BJ (cell line): ENCODE results near the gene ZNF574. TPM values are rescaled to one million over a fixed set of nuclear protein-coding genes. Genes with fewer than 3 reads are reported as not detected.

Experiments
- CTCF ChIA-PET: fragments of 350-600 bp; formaldehyde crosslinking; extraction: SDS; loops from one replicate; lab custom pipeline; 2021; ENCODE audit warnings: antibody characterized with exemption, inconsistent platforms; lab: Yijun Ruan, JAX
- POLR2A ChIA-PET: fragments of 300-600 bp; sonication (Branson Sonifier 250); formaldehyde crosslinking; extraction: SDS; loops from one replicate; lab custom pipeline; 2021; ENCODE audit warnings: antibody characterized with exemption; lab: Charles Lee
- DNase-seq: peaks from one replicate; pipeline ENCODE4 v3.0.0-alpha.2; 2011; ENCODE audit warnings: low read depth
- H3K27me3 ChIP-seq: 2 replicates; pipeline ENCODE4 v1.6.0; 2011; ENCODE audit warnings: low read length; ENCODE audit not compliant: control insufficient read depth, insufficient read depth
- H3K36me3 ChIP-seq: 2 replicates; pipeline ENCODE4 v1.5.1; 2011; ENCODE audit warnings: low read length; ENCODE audit not compliant: control insufficient read depth, insufficient read depth
- H3K4me3 ChIP-seq: 2 replicates; pipeline ENCODE4 v1.5.1; 2011; ENCODE audit warnings: low read depth, mild to moderate bottlenecking, control low read depth, low read length
- CTCF ChIP-seq: IDR thresholded peaks from 2 replicates; pipeline ENCODE4 v1.5.1; 2011; ENCODE audit warnings: low read depth, mild to moderate bottlenecking, control low read depth, inconsistent platforms, low read length, moderate library complexity; ENCODE audit not compliant: insufficient read depth
- polyA plus RNA-seq: library from polyadenylated mRNA; depleted of rRNA; stranded (reverse); fragments of >200 nt; gene quantifications from 2 replicates; pipeline ENCODE4 v1.2.3, GENCODE V29; 2011

Gene ZNF574
- polyA plus RNA-seq, 1 experiment, result 10.4 TPM

GRCh38 chr19:42091742-42092141 is 15.8 kb downstream of the ZNF574 start:
- TF ChIP-seq CTCF, result no peak
- CTCF ChIA-PET, result interaction anchor here (0.6 to 1.1 kb wide), 3 partner anchors 10 to 21 kb away, joined by 3 to 5 read pairs (median 3); no protein-coding TSS in a partner anchor
- no peak for DNase-seq
- H3K36me3 ChIP-seq, result peaks cover 6% of the 10 kb centered on the region
- no peak overlapping the region for H3K4me3 ChIP-seq
- H3K27me3 ChIP-seq, result no peaks in the 10 kb centered on the region
- POLR2A ChIA-PET, result no interaction called here

- H3K4me3 ChIP-seq, result no peak overlapping the region
- POLR2A ChIA-PET, result no interaction called here
- CTCF ChIA-PET, result interaction anchor here (0.6 to 1.1 kb wide), 4 partner anchors 10 to 21 kb away, joined by 3 to 5 read pairs (median 3); no protein-coding TSS in a partner anchor
- peak; percentile 61 for TF ChIP-seq CTCF
- no peaks in the 10 kb centered on the region for H3K27me3 ChIP-seq
- DNase-seq, result no peak
- H3K36me3 ChIP-seq, result peaks cover 6% of the 10 kb centered on the region
These were observed 16.4 kb downstream of the ZNF574 start for GRCh38 chr19:42092350-42092749.

GRCh38 chr19:42093505-42093904 is 17.5 kb downstream of the ZNF574 start:
- no peak for DNase-seq
- CTCF ChIA-PET, result interaction anchor here (1.0 to 2.3 kb wide), 3 partner anchors 9 to 15 kb away, joined by 3 to 13 read pairs (median 5); no protein-coding TSS in a partner anchor
- POLR2A ChIA-PET, result no interaction called here
- Histone ChIP-seq H3K36me3 (peaks cover 6% of the 10 kb centered on the region), H3K4me3 (no peak overlapping the region), H3K27me3 (no peaks in the 10 kb centered on the region)
- TF ChIP-seq CTCF, result no peak

- CTCF ChIA-PET, result interaction anchor here (2.0 to 2.3 kb wide), 2 partner anchors 13 to 15 kb away, joined by 5 to 13 read pairs; no protein-coding TSS in a partner anchor
- Histone ChIP-seq H3K27me3 (no peaks in the 10 kb centered on the region), H3K36me3 (peaks cover 6% of the 10 kb centered on the region), H3K4me3 (no peak overlapping the region)
- no peak for TF ChIP-seq CTCF
- no peak for DNase-seq
- POLR2A ChIA-PET, result no interaction called here
These were observed 18.0 kb downstream of the ZNF574 start for GRCh38 chr19:42093926-42094325.

- POLR2A ChIA-PET, result no interaction called here
These were observed 19.3 kb downstream of the ZNF574 start for GRCh38 chr19:42095142-42095813.

More at GRCh38 chr19:42095142-42095813, 19.3 kb downstream of the ZNF574 start:
- no peak for TF ChIP-seq CTCF
- no peak for DNase-seq
- H3K4me3 ChIP-seq, result no peak overlapping the region
- CTCF ChIA-PET, result interaction anchor here (0.7 to 2.3 kb wide), 3 partner anchors 14 to 15 kb away, joined by 4 to 13 read pairs (median 5); no protein-coding TSS in a partner anchor
- H3K27me3 ChIP-seq, result no peaks in the 10 kb centered on the region
- H3K36me3 ChIP-seq, result peaks cover 8% of the 10 kb centered on the region
